T-helper 17 cell (primary cell): ENCODE results near the gene UNG. TPM values are rescaled to one million over a fixed set of nuclear protein-coding genes. Genes with fewer than 3 reads are reported as not detected.
"Not testable (repeated sequence)": the region's sequence is repeated elsewhere in the genome, so short reads cannot be mapped to it uniquely, and the experiment has no call there.

Source experiments
- ATAC-seq: fragments of 150-1000 bp; cut with Tn5 transposase; 2 replicates; pipeline ENCODE4 v1.10.0; 2021; ENCODE audit warnings: mild to moderate bottlenecking, moderate library complexity
- DNase-seq, 3 donors: peaks; one replicate each; pipeline versions ENCODE4 v3.0.0 to v3.0.0-alpha.2; 2020 to 2021
- H3K9me3 ChIP-seq: one replicate; pipeline ENCODE4 v1.7.0; 2013; ENCODE audit warnings: low read length, mild to moderate bottlenecking; ENCODE audit not compliant: control insufficient read depth, poor library complexity, severe bottlenecking
- H3K27ac Mint-ChIP-seq: one replicate; pipeline ENCODE4 v1.8.0; 2022; ENCODE audit warnings: mild to moderate bottlenecking, moderate library complexity, mixed read lengths
- H3K27me3 Mint-ChIP-seq: one replicate; pipeline ENCODE4 v1.8.0; 2022; ENCODE audit warnings: mixed read lengths
- H3K36me3 Mint-ChIP-seq: one replicate; pipeline ENCODE4 v1.8.0; 2022; ENCODE audit warnings: low read depth, mixed read lengths
- H3K4me1 Mint-ChIP-seq: one replicate; pipeline ENCODE4 v1.8.0; 2022; ENCODE audit warnings: mild to moderate bottlenecking, mixed read lengths
- H3K4me3 Mint-ChIP-seq: one replicate; pipeline ENCODE4 v1.8.0; 2022; ENCODE audit warnings: mild to moderate bottlenecking, moderate library complexity, mixed read lengths
- total RNA-seq, 4 donors: library from RNA in 2 of 4; stranded (reverse) in 2 of 4; gene quantifications; one replicate each; pipeline ENCODE4 v1.2.3 and lab custom pipeline; 2022 to 2026

Gene UNG
- total RNA-seq: 10 to 100 TPM; 10.2 to 11.1 TPM
- 20.1 to 29.8 reads per million in 2 donors for total RNA-seq (lab: John Stamatoyannopoulos, UW)

DNA sequence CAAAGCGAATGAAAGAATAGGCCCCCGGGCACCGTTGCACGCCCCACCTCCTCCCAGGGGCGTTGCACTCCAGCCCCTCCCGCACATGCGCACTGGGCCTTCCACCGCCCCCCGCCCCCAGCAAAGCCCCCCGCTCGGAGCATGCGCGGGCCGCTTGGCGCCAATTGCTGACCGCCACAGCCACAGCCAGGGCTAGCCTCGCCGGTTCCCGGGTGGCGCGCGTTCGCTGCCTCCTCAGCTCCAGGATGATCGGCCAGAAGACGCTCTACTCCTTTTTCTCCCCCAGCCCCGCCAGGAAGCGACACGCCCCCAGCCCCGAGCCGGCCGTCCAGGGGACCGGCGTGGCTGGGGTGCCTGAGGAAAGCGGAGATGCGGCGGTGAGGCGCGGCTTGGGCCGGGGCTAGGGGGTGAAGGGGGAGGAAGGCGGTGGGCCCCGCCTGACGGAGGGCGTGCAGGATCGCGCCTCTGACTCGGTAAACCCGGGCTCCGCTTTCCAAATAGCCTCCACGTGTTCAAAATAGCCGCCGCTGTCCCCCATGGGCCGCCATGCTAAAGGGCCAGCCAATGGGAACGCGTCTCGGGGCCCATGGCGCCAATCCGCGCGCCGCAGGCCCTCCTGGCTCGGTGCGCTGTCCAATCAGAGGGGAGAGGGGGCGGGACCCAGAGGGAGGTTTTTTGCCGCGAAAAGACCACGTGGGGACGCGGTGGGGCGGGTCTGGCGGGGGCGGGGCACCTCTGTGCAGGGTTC lies at the start of gene UNG:
Gene UNG, plus strand, starts transcription at position 163 of the 748 bp plus-strand sequence. Its CDS starts 83 bp downstream, at position 246.
- peak; percentile 88 for ATAC-seq
- H3K9me3 ChIP-seq: no peaks in the 10 kb centered on the region
- no peaks in the 10 kb centered on the region for H3K36me3 Mint-ChIP-seq
- DNase-seq: peak; percentile 94 to 95 (median 95)
- peak within 1 kb of the TSS; percentile 86 for H3K27ac Mint-ChIP-seq
- H3K27me3 Mint-ChIP-seq: no peaks in the 10 kb centered on the region
- peaks cover 32% of the 10 kb centered on the region for H3K4me1 Mint-ChIP-seq
- H3K4me3 Mint-ChIP-seq: peak within 1 kb of the TSS; percentile 90

DNA sequence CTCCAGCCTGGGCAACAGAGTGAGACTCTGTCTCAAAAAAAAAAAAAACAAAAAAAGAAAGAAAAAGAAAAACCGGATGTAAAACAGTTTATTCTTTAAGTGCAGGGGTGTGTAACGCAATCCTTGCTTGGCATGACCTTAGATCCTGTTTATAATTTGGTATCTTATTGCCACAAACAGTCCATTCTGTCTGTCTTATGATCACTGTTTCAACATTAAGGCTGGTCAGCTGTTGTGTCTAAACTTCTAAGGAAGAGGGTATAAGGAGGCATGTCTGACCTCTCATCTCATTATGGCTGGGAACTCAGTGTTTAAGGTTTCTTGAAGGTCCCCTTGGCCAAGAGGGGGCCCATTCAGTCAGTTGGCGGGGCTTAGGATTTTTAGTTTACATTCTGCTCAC lies 48.7 kb upstream of the UNG start:
- DNase-seq, H3K27me3 Mint-ChIP-seq, H3K9me3 ChIP-seq, H3K36me3 Mint-ChIP-seq, H3K27ac Mint-ChIP-seq, ATAC-seq, H3K4me3 Mint-ChIP-seq: not testable (repeated sequence)
- peaks cover 11% of the 10 kb centered on the region for H3K4me1 Mint-ChIP-seq

DNA sequence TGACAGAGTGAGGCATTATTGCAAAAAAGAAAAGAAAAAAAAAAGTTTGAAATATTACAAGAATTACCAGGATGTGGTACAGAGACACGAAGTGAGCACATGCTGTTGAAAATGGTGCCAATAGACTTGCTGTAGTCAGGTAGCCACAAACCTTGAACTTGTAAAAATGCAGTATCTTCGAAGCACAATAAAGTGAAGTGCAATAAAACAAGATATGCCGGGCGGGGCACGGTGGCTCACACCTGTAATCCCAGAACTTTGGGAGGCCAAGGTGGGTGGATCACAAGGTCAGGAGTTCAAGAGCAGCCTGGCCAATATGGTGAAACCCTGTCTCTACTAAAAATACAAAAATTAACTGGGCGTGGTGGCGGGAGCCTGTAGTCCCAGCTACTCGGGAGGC lies 47.6 kb upstream of the UNG start:
- not testable (repeated sequence) for DNase-seq, H3K27me3 Mint-ChIP-seq, H3K36me3 Mint-ChIP-seq, H3K27ac Mint-ChIP-seq, ATAC-seq, H3K9me3 ChIP-seq
- peak overlapping the region; percentile 39 for H3K4me3 Mint-ChIP-seq
- peaks cover 17% of the 10 kb centered on the region for H3K4me1 Mint-ChIP-seq

DNA sequence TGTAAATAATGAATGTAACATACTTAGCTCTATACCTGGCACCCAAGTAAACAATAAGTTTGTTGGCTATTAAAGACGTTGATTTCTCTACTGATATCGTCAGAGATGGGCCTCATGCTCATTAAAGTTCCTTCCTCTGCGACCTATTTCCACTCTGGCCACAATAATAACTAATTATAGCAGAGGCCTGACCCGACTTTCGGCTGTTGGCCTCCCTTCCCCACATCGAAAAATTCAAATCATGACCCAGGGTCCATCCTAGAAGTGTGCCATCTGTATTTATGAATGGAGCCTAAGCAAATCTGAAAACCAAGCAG lies 45.3 kb upstream of the UNG start:
- Mint-ChIP-seq H3K36me3 (peaks cover 5% of the 10 kb centered on the region), H3K27ac (peak overlapping the region; percentile 99), H3K27me3 (no peaks in the 10 kb centered on the region), H3K4me3 (peak overlapping the region; percentile 99), H3K4me1 (peaks cover 22% of the 10 kb centered on the region)
- ATAC-seq: no peak
- H3K9me3 ChIP-seq: no peaks in the 10 kb centered on the region
- DNase-seq: no peak

DNA sequence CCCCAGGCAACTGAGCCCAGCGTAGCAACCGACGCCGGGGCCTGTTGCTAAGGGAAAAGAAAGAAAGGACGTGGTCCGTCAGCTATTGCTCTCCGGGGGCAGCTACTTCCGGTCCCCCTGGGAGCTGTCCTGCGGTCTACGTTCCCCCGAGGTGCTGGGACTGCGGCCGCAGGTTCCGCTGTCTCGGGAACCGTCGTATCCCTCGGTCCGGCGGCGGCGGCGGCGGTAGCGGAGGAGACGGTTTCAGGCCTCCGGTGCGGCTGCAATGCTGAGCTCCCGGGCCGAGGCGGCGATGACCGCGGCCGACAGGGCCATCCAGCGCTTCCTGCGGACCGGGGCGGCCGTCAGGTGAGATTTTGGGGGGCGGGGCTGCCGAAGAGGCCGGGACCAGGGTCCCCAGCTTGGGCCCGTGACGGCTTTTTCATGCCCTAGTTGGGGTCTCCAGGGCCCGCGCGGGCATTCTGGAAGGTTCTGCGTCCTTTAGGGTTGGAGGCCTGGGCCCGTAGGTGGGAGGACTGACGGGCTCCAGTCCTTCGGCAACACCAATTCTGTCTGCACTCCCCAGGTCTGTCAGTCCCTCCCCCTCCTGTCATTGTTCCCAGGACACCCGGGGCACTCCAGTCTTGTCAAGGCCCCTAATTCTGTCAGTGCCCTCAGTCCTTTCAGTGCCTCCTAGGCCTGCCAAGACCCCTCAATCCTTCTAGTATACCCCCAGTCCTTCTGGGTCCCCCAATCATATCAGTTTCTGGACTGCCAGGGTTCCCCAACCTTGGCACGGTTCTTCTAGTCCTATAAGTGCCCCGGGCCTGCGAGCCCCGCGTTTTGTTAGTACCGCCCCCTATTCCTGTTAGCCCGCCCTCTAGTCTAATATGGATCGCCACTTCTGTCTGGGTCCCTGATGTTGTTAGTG lies 44.7 kb upstream of the UNG start, which contains the start of gene USP30:
Gene USP30, plus strand, starts transcription at position 163 of the 910 bp plus-strand sequence. Its CDS starts 103 bp downstream, at position 266.
- Mint-ChIP-seq H3K4me1 (peaks cover 24% of the 10 kb centered on the region), H3K4me3 (peak within 1 kb of the TSS; percentile 99), H3K36me3 (peaks cover 5% of the 10 kb centered on the region), H3K27me3 (no peaks in the 10 kb centered on the region), H3K27ac (peak within 1 kb of the TSS; percentile 99)
- H3K9me3 ChIP-seq: no peaks in the 10 kb centered on the region
- DNase-seq (peak; percentile 58 to 76 (median 69)), ATAC-seq (peak; percentile 80)

DNA sequence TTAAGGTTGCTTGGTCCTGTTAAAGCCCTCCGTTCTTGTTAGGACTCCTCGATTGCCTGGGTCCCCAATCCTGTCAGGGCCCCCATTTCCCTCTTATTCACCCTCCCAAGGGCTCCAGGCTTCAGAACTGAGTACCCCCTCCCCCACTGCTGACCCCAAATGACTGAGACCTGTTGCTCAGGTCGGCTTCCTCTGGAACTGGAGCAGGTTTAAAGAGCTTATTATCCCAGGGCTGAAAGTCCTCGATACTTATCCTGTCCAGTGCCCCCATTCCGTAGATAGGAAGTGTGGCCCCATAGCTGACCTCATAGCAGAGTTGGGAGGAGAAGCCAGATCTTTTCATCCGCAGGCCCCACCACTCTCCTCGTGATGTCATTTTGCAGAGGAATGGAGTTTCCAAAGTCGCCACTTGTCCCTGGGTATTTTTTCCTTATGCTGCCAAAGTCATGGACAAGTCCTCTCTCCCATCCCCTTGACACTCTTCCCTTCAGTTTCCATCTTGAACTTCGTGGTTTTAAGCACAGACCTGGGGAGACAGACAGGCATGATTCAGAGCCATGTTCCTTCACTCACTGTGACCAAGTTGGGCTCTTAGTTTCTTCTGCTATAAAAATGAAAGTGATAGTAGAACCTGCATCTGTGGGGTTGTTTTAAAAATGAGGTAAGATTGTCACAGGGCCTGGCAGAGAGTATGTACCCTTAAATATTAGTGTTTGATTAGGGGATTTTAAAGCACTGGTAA lies 43.8 kb upstream of the UNG start:
- H3K27me3 Mint-ChIP-seq: no peaks in the 10 kb centered on the region
- no peaks in the 10 kb centered on the region for H3K9me3 ChIP-seq
- H3K27ac Mint-ChIP-seq: peak overlapping the region; percentile 99
- H3K36me3 Mint-ChIP-seq: peaks cover 5% of the 10 kb centered on the region
- ATAC-seq (peak; percentile 66), DNase-seq (no peak)
- H3K4me3 Mint-ChIP-seq: peak overlapping the region; percentile 99
- peaks cover 24% of the 10 kb centered on the region for H3K4me1 Mint-ChIP-seq

DNA sequence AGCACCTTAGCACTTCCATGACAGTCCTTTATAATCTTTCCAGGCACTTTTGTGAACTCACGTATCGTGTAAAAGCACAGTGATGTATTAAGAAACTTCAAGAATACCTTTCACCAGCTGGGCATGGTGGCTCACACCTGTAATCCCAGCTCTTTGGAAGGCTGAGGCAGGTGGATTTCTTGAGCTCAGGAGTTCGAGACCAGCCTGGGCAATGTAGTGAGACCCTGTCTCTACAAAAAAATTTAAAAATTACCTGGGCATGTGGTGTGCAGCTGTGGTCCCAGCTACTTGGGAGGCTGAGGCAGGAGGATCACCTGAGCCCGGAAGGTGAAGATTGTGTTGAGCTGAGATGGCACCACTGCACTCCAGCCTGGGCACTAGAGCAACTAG lies 43.3 kb upstream of the UNG start:
- Mint-ChIP-seq H3K4me1 (peaks cover 24% of the 10 kb centered on the region), H3K27ac (peak overlapping the region; percentile 99), H3K4me3 (peak overlapping the region; percentile 99)
- not testable (repeated sequence) for H3K27me3 Mint-ChIP-seq, H3K9me3 ChIP-seq, H3K36me3 Mint-ChIP-seq, DNase-seq
- ATAC-seq: peak; percentile 20

DNA sequence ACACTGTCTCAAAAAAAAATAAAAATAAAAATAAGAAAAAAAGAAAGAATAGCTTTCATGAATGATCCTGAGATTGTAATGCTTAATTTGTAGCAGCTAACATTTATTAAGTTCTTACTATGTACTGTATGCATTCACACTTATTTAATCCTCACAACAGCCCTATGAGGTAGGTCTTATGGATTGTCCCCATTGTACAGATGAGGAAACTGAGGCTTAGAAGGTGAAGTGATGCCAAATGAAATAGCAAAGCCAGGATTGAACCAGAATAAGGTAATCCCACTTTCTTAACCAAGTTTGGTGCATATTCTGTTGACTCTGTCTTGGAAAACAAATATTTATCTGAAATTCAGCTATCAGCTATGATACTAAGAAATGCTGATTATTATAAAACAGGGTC lies 42.9 kb upstream of the UNG start:
- peaks cover 5% of the 10 kb centered on the region for H3K36me3 Mint-ChIP-seq
- DNase-seq: no peak
- no peak overlapping the region for H3K4me3 Mint-ChIP-seq
- H3K9me3 ChIP-seq: no peaks in the 10 kb centered on the region
- no peaks in the 10 kb centered on the region for H3K27me3 Mint-ChIP-seq
- H3K27ac Mint-ChIP-seq: peak overlapping the region; percentile 99
- no peak for ATAC-seq
- peaks cover 24% of the 10 kb centered on the region for H3K4me1 Mint-ChIP-seq

DNA sequence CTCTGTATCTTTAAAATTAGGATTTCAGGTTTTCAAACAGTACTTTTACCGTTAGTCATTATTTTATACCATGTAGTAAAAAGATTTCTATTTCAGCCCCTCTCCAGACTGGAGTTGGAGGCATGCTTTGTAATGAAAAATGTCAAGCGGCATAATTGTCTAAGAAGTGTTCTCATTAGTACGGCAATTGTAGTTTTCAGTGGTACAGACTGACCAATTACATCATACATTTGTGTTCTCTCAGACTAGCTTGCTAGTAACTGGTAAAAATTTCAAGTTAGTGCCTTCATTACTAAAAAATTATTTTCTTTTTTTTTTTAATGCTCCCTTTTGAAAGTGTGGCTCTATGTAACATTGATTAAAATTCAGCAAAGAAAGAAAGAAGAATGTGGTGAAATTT lies 40.5 kb upstream of the UNG start:
- Mint-ChIP-seq H3K4me3 (no peak overlapping the region), H3K36me3 (peaks cover 5% of the 10 kb centered on the region), H3K4me1 (peaks cover 26% of the 10 kb centered on the region), H3K27ac (peak overlapping the region; percentile 9), H3K27me3 (no peaks in the 10 kb centered on the region)
- ATAC-seq: no peak
- no peak for DNase-seq
- no peaks in the 10 kb centered on the region for H3K9me3 ChIP-seq

DNA sequence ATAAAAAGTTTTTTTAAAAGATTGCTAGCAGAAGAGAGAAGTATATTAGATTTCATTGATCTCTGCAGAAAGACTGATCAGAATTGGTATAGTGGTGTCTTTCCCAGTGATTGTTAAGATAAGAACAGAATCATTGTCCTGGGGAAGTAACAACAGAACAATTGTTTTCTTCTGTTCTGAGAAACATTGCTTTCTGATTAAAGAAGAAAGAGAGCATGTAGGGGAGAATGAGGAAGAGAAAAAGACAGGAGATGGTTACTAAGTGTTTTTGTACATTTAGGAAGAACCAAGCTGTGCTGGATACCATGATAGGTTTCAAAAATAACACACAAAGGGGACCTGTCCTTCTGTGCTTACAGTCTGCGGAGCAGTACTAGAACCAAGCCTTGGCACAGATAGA lies 40.0 kb upstream of the UNG start:
- peaks cover 5% of the 10 kb centered on the region for H3K36me3 Mint-ChIP-seq
- no peaks in the 10 kb centered on the region for H3K27me3 Mint-ChIP-seq
- no peaks in the 10 kb centered on the region for H3K9me3 ChIP-seq
- ATAC-seq: no peak
- H3K27ac Mint-ChIP-seq: peak overlapping the region; percentile 9
- H3K4me1 Mint-ChIP-seq: peaks cover 27% of the 10 kb centered on the region
- H3K4me3 Mint-ChIP-seq: no peak overlapping the region
- no peak for DNase-seq

DNA sequence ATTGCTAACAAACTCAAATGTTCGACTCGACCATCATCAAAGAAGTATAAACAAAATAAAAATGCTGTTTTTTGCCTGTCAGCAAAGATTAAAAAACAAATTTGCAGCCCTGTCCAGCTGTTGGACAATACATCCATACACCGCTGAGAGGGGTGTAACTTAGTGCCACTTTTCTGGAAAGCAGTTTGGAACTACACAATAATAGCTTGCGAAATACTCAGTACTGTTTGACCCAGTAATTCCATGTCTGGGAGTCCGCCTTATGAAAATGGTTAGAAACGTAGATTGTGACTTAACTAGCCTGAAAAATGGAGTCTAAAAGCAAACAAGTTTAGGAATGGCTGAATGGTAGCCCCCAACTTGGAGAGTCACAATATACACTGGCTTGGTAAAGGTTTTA lies 38.6 kb upstream of the UNG start:
- H3K9me3 ChIP-seq: no peaks in the 10 kb centered on the region
- Mint-ChIP-seq H3K36me3 (peaks cover 6% of the 10 kb centered on the region), H3K27ac (no peak overlapping the region), H3K27me3 (no peaks in the 10 kb centered on the region), H3K4me1 (peaks cover 25% of the 10 kb centered on the region), H3K4me3 (no peak overlapping the region)
- DNase-seq (no peak), ATAC-seq (no peak)

DNA sequence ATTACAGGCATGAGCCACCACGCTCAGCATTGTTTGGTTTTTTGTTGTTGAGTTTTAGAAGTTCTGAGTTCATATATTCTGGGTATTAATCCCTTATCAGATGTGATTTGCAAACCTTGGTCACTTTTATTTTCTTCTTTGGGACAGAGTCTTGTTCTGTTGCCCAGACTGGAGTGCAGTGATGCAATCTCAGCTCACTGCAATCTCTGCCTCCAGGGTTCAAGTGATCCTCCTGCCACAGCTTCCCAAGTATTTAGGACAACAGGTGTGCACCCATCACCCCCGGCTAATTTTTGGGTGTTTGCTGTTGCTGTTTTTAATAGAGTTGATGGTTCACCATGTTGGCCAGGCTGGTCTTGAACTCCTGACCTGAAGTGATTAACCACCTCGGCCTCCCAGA lies 33.3 kb upstream of the UNG start:
- no peaks in the 10 kb centered on the region for H3K9me3 ChIP-seq
- H3K27me3 Mint-ChIP-seq: no peaks in the 10 kb centered on the region
- peaks cover 12% of the 10 kb centered on the region for H3K4me1 Mint-ChIP-seq
- peaks cover 3% of the 10 kb centered on the region for H3K36me3 Mint-ChIP-seq
- no peak overlapping the region for H3K4me3 Mint-ChIP-seq
- no peak for ATAC-seq
- DNase-seq: no peak
- peak overlapping the region; percentile 91 for H3K27ac Mint-ChIP-seq
